Measurements from ENCODE around the gene DUOX1. TPM values are rescaled to one million over a fixed set of nuclear protein-coding genes. Genes with fewer than 3 reads are reported as not detected.

The DUOX1 gene
- total RNA-seq, 1 donor from 2014 or later: 1.2 TPM

- peak; percentile 75 for ATAC-seq (ENCODE audit: poor library complexity)
- intact Hi-C loops (cut with DNase I): loop anchor here (2.0 to 5.0 kb wide), 2 partner anchors 79 to 202 kb away; a partner anchor contains a TSS
- peak; percentile 95 for DNase-seq
These were observed 70.4 kb downstream of the DUOX1 start for GRCh38 chr15:45200001-45200798.

DNA sequence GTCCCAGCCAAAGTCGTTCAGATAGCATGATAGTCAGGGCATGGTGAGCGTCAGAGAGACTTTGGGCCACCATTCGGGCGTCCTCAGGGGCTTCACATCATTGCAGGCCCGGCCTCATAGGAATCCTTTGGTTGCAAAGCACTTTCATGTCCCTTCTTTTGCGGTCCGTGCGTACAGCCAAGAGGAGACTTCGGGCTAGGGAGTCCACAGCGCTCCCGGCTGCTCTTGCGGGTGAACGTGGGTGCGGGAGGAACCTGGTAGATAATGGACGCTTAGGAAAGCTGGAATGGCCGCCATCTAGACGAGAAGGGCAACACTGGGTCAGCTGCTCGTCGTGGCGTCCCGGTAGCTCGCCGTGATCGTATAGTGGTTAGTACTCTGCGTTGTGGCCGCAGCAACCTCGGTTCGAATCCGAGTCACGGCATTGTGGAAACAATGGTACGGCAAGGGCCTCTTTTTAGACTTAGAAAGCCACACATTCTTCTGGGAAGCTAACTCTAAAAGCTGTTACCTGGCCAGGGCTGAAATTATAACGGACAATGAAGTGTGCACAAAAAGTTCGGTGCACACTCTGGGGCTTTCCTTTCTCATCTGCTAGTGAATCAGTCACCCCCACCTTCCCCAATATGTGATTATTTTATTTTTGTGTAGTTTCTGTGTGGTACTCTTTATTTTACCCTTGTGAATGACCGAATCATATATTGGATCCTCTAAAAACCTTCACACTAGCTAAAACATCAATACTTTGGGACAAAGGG is 71.2 kb downstream of the DUOX1 start:
- ATAC-seq (ENCODE audit: poor library complexity) (peak; percentile 61), DNase-seq (peak; percentile 88)

DNA sequence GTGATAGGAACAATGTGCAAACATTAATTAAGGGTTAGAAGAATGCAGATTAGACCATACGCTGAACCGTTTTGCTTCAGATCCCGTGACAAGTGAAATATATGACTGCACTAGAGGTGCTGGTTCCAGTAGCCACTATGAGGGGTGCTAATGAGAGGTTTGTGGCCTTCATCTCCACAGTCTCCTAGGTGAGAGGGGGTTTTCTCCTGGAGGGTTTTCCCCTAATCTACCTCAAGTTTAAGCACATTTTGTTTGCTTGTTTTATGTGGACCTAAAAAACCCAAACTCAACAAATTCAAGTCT is 71.7 kb downstream of the DUOX1 start:
- DNase-seq: no peak
- intact Hi-C loops (cut with DNase I): loop anchor here (2.0 to 5.0 kb wide), 2 partner anchors 77 to 201 kb away; a partner anchor contains a TSS
- ATAC-seq (ENCODE audit: poor library complexity): no peak

More for the DNA sequence above, 71.2 kb downstream of the DUOX1 start:
- intact Hi-C loops (cut with DNase I): loop anchor here (2.0 to 5.0 kb wide), 2 partner anchors 78 to 201 kb away; a partner anchor contains a TSS

DNA sequence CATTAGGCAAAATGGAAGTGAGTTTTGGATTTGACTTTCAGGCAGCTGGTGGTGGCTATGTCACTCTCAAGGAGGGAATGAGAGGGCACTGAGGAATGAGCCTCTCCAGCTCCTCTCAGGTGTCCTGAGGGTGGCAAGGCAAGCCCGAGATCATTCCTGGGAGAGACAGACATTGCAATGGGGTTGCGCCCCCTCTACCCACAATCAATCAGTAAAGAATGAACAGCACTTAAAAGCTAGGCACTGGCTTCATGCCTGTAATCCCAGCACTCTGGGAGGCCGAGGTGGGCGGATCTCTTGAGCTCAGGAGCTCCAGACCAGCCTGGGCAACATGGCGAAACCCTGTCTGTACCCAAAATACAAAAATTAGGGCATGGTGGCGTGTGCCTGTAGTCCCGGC is 72.1 kb downstream of the DUOX1 start:
- intact Hi-C loops (cut with DNase I): loop anchor here (2.0 to 5.0 kb wide), 2 partner anchors 77 to 200 kb away; a partner anchor contains a TSS
- DNase-seq (no peak), ATAC-seq (ENCODE audit: poor library complexity) (no peak)

GRCh38 chr15:45203182-45203581 is 73.4 kb downstream of the DUOX1 start:
- no peak for ATAC-seq (ENCODE audit: poor library complexity)
- no peak for DNase-seq
- intact Hi-C loops (cut with DNase I): loop anchor here (5.0 kb wide), 1 partner anchor 199 kb away; a partner anchor contains a TSS

DNA sequence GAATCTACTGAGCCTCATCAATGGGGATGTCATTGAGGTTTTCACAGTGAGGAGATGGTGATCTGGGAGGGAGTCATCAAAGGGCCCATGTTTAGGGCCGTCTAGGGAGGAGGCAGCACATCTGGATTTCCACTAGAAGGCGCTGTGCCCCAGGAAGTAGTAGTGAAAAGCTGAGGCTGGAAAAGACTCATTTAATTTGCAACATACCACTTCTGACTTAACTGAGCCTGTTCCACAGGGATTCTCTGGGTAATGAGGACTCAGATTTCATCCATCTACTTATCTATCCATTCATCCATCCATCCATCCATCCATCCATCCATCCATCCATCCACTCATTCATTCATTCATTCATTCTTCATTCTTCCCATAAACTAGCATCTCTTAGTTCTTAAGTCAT is 75.4 kb downstream of the DUOX1 start:
- intact Hi-C loops (cut with DNase I): no loop called here
- no peak for DNase-seq

DNA sequence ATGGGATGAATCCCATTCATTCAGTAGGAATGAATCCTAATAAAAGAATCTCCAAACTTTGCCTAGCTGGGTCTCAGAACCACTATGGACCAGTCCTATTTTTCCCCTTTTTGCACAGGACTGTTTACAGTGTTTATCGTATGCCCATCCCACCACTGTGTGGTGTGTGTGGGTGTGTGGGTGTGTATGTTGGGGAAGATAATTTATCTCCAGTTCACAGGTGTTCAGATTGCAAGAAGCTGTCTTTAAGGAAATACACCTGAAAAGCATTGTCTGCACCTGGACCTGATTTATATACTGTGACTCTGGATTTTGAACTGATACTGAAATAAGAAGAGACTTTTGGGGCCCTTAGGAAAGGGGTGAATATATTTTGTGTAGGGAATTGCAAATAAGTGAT is 82.7 kb downstream of the DUOX1 start:
- DNase-seq: no peak
- intact Hi-C loops (cut with DNase I): no loop called here
- ATAC-seq (ENCODE audit: poor library complexity): no peak

More for the DNA sequence above, 75.4 kb downstream of the DUOX1 start:
- ATAC-seq (ENCODE audit: poor library complexity): no peak

Other genes with a start within 250 kb of the DUOX1 start
- gene TERB2, start 173.3 kb upstream of the DUOX1 start, total RNA-seq: not detected
- gene SORD, start 106.8 kb upstream of the DUOX1 start, total RNA-seq: 12.1 TPM
- 0.08 TPM for gene DUOX2, start 15.8 kb upstream of the DUOX1 start, total RNA-seq
- gene DUOXA2, start 15.7 kb upstream of the DUOX1 start, total RNA-seq: not detected
- 0.56 TPM for gene DUOXA1, start 115 bp upstream of the DUOX1 start, total RNA-seq
- 3.3 TPM for gene SHF, start 58.0 kb downstream of the DUOX1 start, total RNA-seq
- not detected for gene SLC28A2, start 122.2 kb downstream of the DUOX1 start, total RNA-seq
- 35.6 TPM for gene GATM, start 248.6 kb downstream of the DUOX1 start, total RNA-seq

All from Right ventricle myocardium superior (tissue), 1 donor.